CD4-positive, alpha-beta T cell (primary cell): ENCODE measurements around the gene KCTD14. TPM values are rescaled to one million over a fixed set of nuclear protein-coding genes. Genes with fewer than 3 reads are reported as not detected.

ENCODE experiments used
- ATAC-seq: fragments of 200-7000 bp; cut with Tn5 transposase; one replicate; pipeline ENCODE4 v1.10.0; 2022; ENCODE audit warnings: mild to moderate bottlenecking; ENCODE audit not compliant: poor library complexity
- CTCF ChIA-PET: fragments of 350-600 bp; sonication (Branson Sonifier 250); formaldehyde crosslinking; loops from one replicate; lab custom pipeline; 2021; ENCODE audit warnings: antibody characterized with exemption, inconsistent platforms; lab: Charles Lee
- POLR2A ChIA-PET: fragments of 350-600 bp; sonication (Branson Sonifier 250); formaldehyde crosslinking; loops from one replicate; lab custom pipeline; 2021; ENCODE audit warnings: antibody characterized with exemption, inconsistent platforms; lab: Charles Lee
- DNase-seq, 14 experiments: peaks; one replicate each; pipeline ENCODE4 v3.0.0-alpha.2; 2013 to 2020; ENCODE audit warnings: mixed read lengths in 2 of 14
- H3K27ac ChIP-seq, 2 donors: one replicate each; pipeline versions ENCODE4 v1.5.1 to v1.7.0; 2013; ENCODE audit warnings: low read length in 2 of 2, low read depth in 1 of 2, mild to moderate bottlenecking in 1 of 2
- H3K27me3 ChIP-seq, 2 experiments: 1 replicate in 1 of 2; 2 replicates in 1 of 2; pipeline versions ENCODE4 v1.6.1 to v1.7.0; 2013; ENCODE audit warnings: low read length in 2 of 2, control low read depth in 1 of 2, mild to moderate bottlenecking in 1 of 2, moderate library complexity in 1 of 2; ENCODE audit not compliant: insufficient read depth in 2 of 2, control insufficient read depth in 1 of 2
- H3K36me3 ChIP-seq: one replicate; pipeline ENCODE4 v1.6.1; 2013; ENCODE audit warnings: low read length, control low read depth; ENCODE audit not compliant: insufficient read depth
- H3K4me1 ChIP-seq: one replicate; pipeline ENCODE4 v1.6.1; 2013; ENCODE audit warnings: low read length, control low read depth; ENCODE audit not compliant: insufficient read depth
- H3K4me3 ChIP-seq: one replicate; pipeline ENCODE4 v1.5.1; 2013; ENCODE audit warnings: mild to moderate bottlenecking, low read length, moderate library complexity
- H3K9me3 ChIP-seq, 2 experiments: 1 replicate in 1 of 2; 2 replicates in 1 of 2; pipeline versions ENCODE4 v1.6.1 to v1.7.0; 2013; ENCODE audit warnings: low read length in 2 of 2, mild to moderate bottlenecking in 2 of 2, control low read depth in 1 of 2, moderate library complexity in 1 of 2; ENCODE audit not compliant: control insufficient read depth in 1 of 2, insufficient read depth in 1 of 2
- H3K27ac Mint-ChIP-seq: one replicate; pipeline ENCODE4 v1.8.0; 2020; ENCODE audit warnings: mixed read lengths
- H3K27me3 Mint-ChIP-seq: one replicate; pipeline ENCODE4 v1.8.0; 2021; ENCODE audit warnings: mixed read lengths
- H3K36me3 Mint-ChIP-seq: one replicate; pipeline ENCODE4 v1.8.0; 2021; ENCODE audit warnings: low read depth, mixed read lengths
- H3K4me1 Mint-ChIP-seq: one replicate; pipeline ENCODE4 v1.8.0; 2021; ENCODE audit warnings: low read depth, mixed read lengths
- H3K4me3 Mint-ChIP-seq: one replicate; pipeline ENCODE4 v1.8.0; 2020; ENCODE audit warnings: mild to moderate bottlenecking, mixed read lengths
- H3K9me3 Mint-ChIP-seq: one replicate; pipeline ENCODE4 v1.8.0; 2020; ENCODE audit warnings: mixed read lengths
- CTCF ChIP-seq: fragments of 200-600 bp; IDR thresholded peaks from one replicate; pipeline ENCODE4 v1.8.0; 2022; ENCODE audit warnings: antibody characterized with exemption, mild to moderate bottlenecking
- intact Hi-C, 2 experiments: fragments of 100-400 bp; cut with DNase I in 1 of 2; cut with micrococcal nuclease in 1 of 2; formaldehyde crosslinking; loops; one replicate each; pipeline versions ENCODE4 v1.15.1 to v1.9.0; 2023 to 2025; cut with DNase I, micrococcal nuclease
- total RNA-seq, 174 experiments: library from RNA in 2 of 174; stranded (reverse) in 2 of 174; gene quantifications; one replicate each; pipeline ENCODE4 v1.2.3 and lab custom pipeline; 2021 to 2026

KCTD14 gene
- total RNA-seq, 2 experiments from 2014 or later = 0.34 TPM; not detected in 1

DNA sequence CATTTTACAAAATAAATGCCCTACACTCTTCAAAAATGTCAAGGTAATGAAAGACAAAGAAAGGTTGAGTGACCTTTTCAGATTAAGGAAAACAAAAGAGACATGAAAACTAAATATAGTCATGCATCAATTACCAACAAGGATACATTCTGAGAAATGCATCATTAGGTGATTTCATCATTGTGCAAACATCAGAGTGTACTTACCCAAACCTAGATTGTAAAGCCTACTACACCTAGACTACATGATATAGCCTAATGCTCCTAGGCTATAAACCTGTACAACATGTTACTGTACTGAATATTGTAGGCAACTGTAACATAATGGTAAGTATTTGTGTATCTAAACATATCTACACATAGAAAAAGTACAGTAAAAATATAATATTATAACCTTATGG is 55.3 kb downstream of the KCTD14 start:
- ChIA-PET POLR2A (no interaction called here), CTCF (no interaction called here)
- no peak overlapping the region for H3K27ac Mint-ChIP-seq
- intact Hi-C loops = no loop called here
- ATAC-seq (no peak), DNase-seq (no peak)
- Histone ChIP-seq H3K27me3 (no peaks in the 10 kb centered on the region), H3K27ac (no peak overlapping the region), H3K9me3 (no peaks in the 10 kb centered on the region), H3K4me1 (no peaks in the 10 kb centered on the region), H3K4me3 (no peak overlapping the region), H3K36me3 (peaks cover 14% of the 10 kb centered on the region)
- no peaks in the 10 kb centered on the region for H3K4me1 Mint-ChIP-seq
- no peaks in the 10 kb centered on the region for H3K9me3 Mint-ChIP-seq
- no peaks in the 10 kb centered on the region for H3K27me3 Mint-ChIP-seq
- no peak overlapping the region for H3K4me3 Mint-ChIP-seq
- peaks cover 58% of the 10 kb centered on the region for H3K36me3 Mint-ChIP-seq
- no peak for TF ChIP-seq CTCF

DNA sequence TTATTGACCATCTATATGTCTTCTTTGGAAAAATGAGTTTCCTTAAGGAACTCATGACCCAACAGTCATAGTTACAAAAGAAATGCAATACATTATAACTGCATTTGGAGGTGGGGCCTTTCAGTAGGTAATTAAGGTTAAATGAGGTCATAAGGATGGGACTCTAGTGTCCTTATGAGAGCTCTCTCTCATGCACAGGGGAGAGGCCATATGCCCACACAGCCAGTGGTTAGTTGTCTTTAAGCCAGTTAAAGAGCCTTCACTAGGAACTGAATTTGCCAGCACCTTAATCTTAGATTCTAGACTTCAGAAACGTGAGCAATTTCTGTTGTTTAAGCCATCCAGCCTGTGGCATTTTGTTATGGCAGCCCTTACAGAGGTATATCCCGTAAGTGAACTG is 56.0 kb downstream of the KCTD14 start:
- Mint-ChIP-seq H3K27ac (no peak overlapping the region), H3K4me3 (no peak overlapping the region), H3K4me1 (no peaks in the 10 kb centered on the region), H3K9me3 (no peaks in the 10 kb centered on the region), H3K36me3 (peaks cover 52% of the 10 kb centered on the region), H3K27me3 (no peaks in the 10 kb centered on the region)
- ATAC-seq (no peak), DNase-seq (no peak)
- ChIA-PET POLR2A (no interaction called here), CTCF (no interaction called here)
- Histone ChIP-seq H3K4me3 (no peak overlapping the region), H3K27ac (no peak overlapping the region), H3K9me3 (no peaks in the 10 kb centered on the region), H3K4me1 (no peaks in the 10 kb centered on the region), H3K36me3 (peaks cover 14% of the 10 kb centered on the region), H3K27me3 (no peaks in the 10 kb centered on the region)
- TF ChIP-seq CTCF = no peak
- intact Hi-C loops = no loop called here

DNA sequence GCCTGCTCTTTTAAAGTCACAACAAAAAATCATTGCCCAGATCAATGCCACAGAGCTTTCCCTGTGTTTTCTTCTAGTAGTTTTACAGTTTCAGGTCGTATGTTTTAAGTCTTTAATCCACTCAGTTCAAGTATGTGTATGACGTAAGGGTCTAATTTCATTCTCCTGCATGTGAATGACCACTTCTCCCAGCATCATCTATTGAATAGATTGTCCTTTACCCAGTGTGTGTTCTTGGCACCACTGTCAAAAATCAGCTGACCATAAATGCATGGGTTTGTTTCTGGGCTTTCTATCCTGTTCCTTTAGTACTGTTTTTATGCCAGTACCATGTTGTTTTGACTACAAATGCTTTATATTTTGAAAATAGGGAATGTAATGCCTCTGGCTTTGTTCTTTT is 56.7 kb downstream of the KCTD14 start:
- Mint-ChIP-seq H3K27ac (no peak overlapping the region), H3K36me3 (peaks cover 51% of the 10 kb centered on the region), H3K4me3 (no peak overlapping the region), H3K27me3 (no peaks in the 10 kb centered on the region), H3K4me1 (no peaks in the 10 kb centered on the region), H3K9me3 (no peaks in the 10 kb centered on the region)
- DNase-seq = no peak
- no peak for TF ChIP-seq CTCF
- CTCF ChIA-PET = no interaction called here
- intact Hi-C loops = no loop called here
- POLR2A ChIA-PET = no interaction called here
- Histone ChIP-seq H3K4me1 (no peaks in the 10 kb centered on the region), H3K9me3 (no peaks in the 10 kb centered on the region), H3K36me3 (peaks cover 14% of the 10 kb centered on the region), H3K4me3 (no peak overlapping the region), H3K27ac (no peak overlapping the region), H3K27me3 (no peaks in the 10 kb centered on the region)
- ATAC-seq = no peak

Other genes with a start within 250 kb of the KCTD14 start
- gene RSF1, start 202.6 kb downstream of the KCTD14 start, total RNA-seq = 10 to 100 TPM; 87.7 to 91.9 TPM
- gene AAMDC, start 202.1 kb downstream of the KCTD14 start, total RNA-seq = 1 to 10 TPM; 1.5 to 2.1 TPM
- 10 to 100 TPM; 46.5 to 49.2 TPM for gene INTS4, start 28.6 kb downstream of the KCTD14 start, total RNA-seq
- not detected for gene THRSP, start 40.6 kb upstream of the KCTD14 start, total RNA-seq
- gene NDUFC2, start 56.6 kb upstream of the KCTD14 start, total RNA-seq = 10 to 100 TPM; 62.6 to 68.5 TPM
- gene ALG8, start 116.3 kb upstream of the KCTD14 start, total RNA-seq = 10 to 100 TPM; 14.4 to 14.9 TPM
- gene KCTD21, start 165.3 kb upstream of the KCTD14 start, total RNA-seq = 1 to 10 TPM; 3.5 to 6.5 TPM
- gene USP35, start 165.6 kb upstream of the KCTD14 start, total RNA-seq = 10 to 100 TPM; 29.2 to 33.1 TPM